C4-2B (cell line): ENCODE data around the gene SEMA5B.

Source experiments
- H3K27ac ChIP-seq: fragments of 450-650 bp; 2 replicates; pipeline ENCODE4 v1.5.1; 2017
- CTCF ChIP-seq: fragments of 450-650 bp; conservative IDR thresholded peaks from 2 replicates; pipeline ENCODE4 v1.5.1; 2017; ENCODE audit warnings: mild to moderate bottlenecking
- ZFX ChIP-seq: fragments of 450-650 bp; IDR thresholded peaks from 2 replicates; pipeline ENCODE4 v1.6.1; 2017

The SEMA5B gene

DNA sequence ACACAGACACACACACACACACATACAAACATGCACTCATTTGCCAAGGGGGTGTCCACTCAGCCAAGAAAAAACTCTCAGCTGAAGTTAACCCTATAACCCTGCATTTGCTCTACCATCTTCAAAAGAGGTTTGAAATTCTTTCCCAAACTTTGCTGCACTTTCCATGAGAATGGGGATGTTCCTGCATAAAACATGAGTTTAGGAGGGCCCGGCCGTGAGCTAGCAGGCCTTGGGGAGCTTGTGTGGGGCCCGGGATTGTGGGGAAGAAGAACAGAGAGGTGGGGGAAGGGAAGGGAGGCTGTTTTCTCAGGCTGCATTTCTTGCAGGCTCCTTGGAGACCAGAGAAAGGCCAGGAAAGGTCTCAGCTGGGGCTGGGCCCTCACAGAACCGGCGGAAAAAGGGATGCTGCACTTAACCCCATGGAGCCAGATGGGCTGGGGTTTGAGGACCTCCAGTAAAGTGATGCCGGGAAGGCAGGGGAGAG is 40.8 kb downstream of the SEMA5B start:
- no peak overlapping the region for H3K27ac ChIP-seq
- TF ChIP-seq ZFX (no peak), CTCF (no peak)

DNA sequence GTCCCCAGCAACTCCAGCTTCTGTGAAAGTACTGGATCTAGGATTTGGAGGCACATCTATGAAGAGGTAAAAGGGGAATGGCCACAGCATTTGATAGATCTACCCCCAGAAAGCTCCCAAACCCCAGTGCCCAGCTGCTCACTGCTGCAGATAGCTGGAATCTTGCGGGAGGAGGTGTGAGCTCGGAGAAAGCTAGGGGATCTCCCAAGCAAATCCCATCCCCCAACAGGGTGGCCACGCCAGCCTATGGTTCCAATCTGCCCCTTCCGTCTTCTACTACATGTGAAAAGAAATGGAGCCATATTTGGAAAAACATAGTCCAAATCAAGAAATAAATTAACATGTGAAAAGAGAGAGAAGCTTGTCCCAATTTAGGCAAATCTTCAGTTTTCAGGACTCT is 42.0 kb downstream of the SEMA5B start:
- TF ChIP-seq CTCF (no peak), ZFX (no peak)
- no peak overlapping the region for H3K27ac ChIP-seq

- no peak overlapping the region for H3K27ac ChIP-seq
- TF ChIP-seq ZFX = no peak
- no peak for TF ChIP-seq CTCF
These were observed 42.9 kb downstream of the SEMA5B start for GRCh38 chr3:122984650-122985049.

DNA sequence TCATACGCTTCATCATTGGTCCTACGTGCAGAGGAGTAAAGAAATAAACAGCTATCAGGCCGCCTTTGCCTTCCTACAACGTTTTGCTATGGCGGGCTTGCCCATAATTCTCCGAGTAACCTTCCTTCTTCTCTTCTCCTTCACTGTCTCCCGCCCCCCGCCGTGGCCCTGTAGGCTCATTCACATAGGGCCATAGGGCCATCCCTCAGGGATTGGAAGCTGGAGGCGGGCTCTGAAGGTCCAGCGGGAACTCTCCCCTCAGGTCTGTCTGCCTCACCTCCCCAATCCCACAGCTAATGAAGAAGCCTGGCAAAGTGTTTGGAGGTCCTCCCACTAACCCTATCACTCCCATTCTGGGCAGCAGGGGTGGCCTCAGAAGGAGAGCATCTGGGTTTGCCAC is 43.6 kb downstream of the SEMA5B start:
- TF ChIP-seq ZFX (no peak), CTCF (no peak)
- H3K27ac ChIP-seq = no peak overlapping the region

- H3K27ac ChIP-seq = no peak overlapping the region
- no peak for TF ChIP-seq ZFX
- TF ChIP-seq CTCF = no peak
These were observed 45.1 kb downstream of the SEMA5B start for GRCh38 chr3:122982216-122983185.

- TF ChIP-seq ZFX = no peak
- no peak for TF ChIP-seq CTCF
- no peak overlapping the region for H3K27ac ChIP-seq
These were observed 48.4 kb downstream of the SEMA5B start for GRCh38 chr3:122979211-122979610.

DNA sequence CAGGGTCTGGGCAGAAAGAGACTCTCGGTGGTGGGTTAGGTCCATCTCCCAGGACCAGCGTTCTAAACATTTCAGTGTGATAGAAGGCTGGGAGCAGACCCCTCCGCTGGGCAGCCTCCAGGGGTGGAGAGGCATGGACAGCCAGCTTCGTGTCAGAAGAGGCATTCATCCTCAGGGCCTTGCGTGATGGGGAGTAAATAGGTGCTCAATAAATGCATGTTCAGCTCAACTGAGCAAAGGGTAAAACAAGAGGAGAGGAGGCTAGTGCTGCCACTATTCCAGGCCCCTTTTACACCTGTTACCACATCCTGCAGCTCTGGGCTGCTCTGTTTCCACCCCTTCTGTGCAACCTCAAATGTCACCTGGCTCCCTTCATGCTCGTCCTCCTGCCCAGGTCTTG is 49.0 kb downstream of the SEMA5B start:
- TF ChIP-seq CTCF (no peak), ZFX (no peak)
- H3K27ac ChIP-seq = no peak overlapping the region
